ENCODE data around the gene RHBDL3.

RHBDL3 gene

DNA sequence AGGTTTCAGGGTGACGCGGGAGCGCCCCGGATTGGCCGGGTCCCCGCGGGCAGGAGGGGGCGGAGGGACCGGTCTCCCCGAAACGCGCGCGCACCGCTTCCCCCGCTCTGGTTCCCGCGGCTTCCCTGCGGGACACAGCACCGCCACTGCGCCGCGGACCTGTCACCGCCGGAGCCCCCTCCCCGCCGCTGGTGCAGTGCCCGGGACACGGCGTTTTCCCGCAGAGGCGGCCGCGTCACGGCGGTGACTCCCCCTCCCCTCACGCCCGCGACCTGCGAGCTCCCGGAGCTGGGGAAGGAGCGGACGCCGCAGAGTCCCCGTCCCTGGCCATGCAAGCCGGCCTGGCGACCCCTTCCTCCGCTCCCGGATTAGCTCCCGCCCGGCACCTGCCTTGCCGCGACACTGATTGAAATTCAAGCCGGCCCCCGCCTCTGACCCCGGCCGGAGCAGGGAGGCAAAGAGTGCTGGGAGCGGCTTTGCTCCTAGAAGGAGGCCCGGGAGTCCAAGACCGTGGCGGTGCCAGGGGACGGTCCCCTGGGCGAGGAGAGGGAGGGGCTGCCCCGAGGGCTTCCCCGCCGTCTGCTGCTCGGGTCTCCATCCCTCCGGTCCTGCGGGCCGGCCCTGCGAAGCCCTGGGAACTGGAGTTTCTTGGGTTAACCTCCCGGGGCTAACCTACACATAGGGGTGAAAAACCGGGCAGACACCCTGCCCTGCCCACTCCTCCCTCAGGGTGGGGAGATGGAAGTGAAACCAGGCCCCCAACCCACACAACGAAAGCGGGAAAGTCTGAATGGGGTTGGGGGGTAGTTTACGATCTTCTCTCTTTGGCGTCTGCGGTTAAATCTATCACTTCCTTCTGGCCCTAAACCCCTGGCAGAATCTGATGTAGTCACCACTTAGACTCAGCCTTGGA is 1.0 kb downstream of the RHBDL3 start:
- no peak for DNase-seq

- no peak for DNase-seq
Measured at GRCh38 chr17:32267690-32268205, 2.1 kb downstream of the RHBDL3 start.

GRCh38 chr17:32268734-32269288 is 3.2 kb downstream of the RHBDL3 start:
- DNase-seq, result no peak

DNA sequence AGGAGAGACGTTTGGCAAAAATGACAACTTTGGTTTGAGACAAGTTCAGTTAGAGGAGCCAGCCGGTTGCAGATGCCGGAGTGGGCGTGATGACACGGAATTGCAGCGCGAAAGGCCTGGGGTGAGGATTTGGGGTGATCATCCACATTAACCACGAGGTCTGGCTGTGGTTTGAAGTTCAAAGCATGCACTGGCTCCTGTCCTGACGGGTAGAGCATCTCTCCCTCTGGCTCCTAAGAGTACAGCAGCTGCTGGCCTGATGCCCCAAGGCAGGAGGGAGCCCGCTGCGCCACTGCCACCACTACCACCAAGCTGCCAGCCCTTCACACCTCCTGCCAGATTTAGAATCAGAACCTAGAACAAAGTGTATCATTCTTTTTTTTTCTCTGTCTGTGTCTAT is 3.7 kb downstream of the RHBDL3 start:
- DNase-seq, result no peak

GRCh38 chr17:32271844-32272243 is 6.2 kb downstream of the RHBDL3 start:
- no peak for DNase-seq

DNA sequence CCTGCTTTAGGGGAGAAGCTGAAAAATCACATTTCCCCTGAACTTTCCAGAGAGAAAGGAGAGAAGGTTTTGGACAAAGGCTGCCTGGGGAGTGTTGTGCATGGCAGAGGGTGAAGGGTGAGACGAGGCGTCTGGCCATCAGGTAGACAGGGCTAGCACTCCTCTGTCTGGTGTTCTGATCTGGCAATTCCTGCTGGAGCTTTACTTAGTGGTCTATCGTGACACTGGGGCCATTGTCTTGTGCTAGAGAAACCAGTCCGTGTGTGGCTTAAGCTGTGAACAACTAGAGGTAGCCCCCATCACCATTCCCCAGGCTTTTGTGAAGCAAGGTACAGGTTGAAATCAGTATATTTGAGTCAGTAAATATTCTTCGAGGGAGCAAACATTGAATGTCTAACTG is 8.5 kb downstream of the RHBDL3 start:
- DNase-seq, result no peak

DNA sequence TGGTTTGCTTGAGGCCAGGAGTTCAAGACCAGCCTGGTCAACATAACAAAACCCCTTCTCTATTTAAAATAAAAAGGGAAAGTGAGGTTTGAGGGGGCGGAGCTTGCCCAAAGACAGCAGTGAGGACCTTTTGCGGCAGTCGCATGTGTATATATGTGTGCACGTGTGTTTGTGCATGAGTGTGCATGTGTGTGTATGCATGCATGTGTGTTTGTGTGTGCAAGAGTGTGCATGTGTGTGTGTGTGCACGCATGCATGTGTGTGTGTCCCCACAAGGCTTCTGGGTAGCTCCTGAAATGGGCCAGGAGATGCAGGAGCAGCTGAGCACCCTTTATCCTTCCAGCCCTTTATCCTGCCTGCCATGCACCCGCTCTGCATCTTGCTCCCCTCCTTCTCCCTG is 9.0 kb downstream of the RHBDL3 start:
- no peak for DNase-seq

GRCh38 chr17:32275060-32276042 is 9.7 kb downstream of the RHBDL3 start:
- no peak for DNase-seq

DNA sequence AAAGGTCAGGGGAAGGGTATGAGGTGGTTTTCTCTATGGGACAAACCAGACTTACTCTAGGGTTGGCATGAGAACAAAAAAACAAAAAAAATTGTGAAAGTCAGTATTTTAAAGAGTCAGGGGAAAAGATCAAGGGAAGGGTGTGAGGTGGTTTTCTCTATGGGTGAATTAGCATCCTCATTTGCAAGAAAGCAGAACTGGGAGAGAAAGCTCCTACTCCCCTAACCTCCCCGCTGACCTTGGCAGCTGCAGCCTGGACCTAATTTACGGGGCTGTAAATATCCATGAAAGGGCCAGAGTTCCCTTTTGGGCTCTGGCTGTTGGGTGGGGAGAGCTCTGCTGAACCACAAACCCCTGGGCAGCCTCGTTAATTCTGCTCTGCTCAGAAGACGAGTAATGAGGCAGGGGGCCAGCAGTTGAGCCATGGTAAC is 10.6 kb downstream of the RHBDL3 start:
- no peak for DNase-seq

DNA sequence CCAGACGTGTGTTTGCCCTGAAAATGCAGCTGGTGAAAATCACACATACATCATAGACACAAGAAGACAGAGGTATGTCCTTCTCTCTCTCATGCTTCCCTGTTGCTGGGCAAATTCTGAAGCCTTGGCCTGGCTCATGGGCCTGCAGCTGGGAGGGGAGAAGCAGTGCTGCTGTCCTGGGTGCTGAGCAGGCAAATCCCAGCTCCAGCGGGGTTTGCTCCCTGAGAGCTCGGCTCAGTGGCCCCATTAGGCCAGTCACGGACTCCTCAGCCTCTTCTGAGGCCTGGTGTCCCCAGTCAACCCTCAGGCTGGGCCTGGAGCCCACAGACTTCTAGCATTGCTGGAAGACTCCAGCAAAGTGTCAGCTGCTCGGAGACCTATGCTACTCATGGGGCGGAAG is 11.7 kb downstream of the RHBDL3 start:
- no peak for DNase-seq

GRCh38 chr17:32278815-32279214 is 13.2 kb downstream of the RHBDL3 start:
- DNase-seq, result no peak

- no peak for DNase-seq
Measured at GRCh38 chr17:32279891-32280716, 14.5 kb downstream of the RHBDL3 start.

DNA sequence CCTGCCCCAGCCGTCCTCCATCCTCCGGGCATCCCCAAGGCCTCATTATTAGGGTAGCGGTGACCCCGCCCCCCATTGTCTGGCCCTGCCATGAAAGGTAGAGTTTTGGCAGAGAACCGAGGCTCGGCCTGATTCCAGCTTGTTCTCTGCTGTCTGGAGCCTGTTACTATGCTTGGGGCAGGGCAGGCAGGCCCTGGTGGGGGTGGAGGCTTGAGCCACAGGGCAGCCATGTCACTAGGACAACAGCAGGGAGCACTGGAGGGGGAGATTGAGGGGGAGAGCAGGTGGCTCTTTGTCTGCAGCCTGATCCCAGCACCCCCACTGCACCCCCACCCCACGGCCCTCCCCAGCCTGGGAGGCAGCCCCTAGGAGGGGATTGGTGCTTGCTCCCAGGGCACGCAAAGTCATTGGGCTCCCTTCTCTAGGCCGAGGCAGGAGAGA is 15.4 kb downstream of the RHBDL3 start:
- DNase-seq, result no peak

- no peak for DNase-seq
Measured at GRCh38 chr17:32283745-32284201, 18.1 kb downstream of the RHBDL3 start.

DNA sequence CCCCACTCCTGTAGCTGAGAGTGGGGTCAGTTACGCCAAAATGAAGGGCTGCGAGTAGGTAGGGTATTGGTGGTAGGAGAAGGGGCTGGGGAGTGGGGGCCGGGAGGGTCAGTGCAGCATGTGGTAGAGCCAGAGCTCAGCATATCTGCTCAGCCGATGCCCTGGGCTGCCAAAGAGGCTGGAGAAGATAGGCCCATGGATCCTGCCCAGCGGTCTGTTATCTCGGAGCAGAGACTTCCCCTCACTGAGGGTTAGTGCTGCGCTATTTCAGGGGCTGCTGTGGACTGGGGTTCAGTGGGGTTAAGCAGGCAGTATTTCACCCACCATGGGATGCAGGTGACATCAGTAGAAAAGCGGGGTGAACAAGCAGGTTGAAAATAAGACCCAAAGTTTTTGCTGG is 19.7 kb downstream of the RHBDL3 start:
- no peak for DNase-seq

- DNase-seq, result no peak
Measured at GRCh38 chr17:32285746-32286517, 20.3 kb downstream of the RHBDL3 start.

- no peak for DNase-seq
Measured at GRCh38 chr17:32286518-32286900, 20.9 kb downstream of the RHBDL3 start.

GRCh38 chr17:32287804-32288511 is 22.3 kb downstream of the RHBDL3 start:
- DNase-seq, result no peak

GRCh38 chr17:32288615-32289014 is 23.0 kb downstream of the RHBDL3 start:
- DNase-seq, result no peak

- no peak for DNase-seq
Measured at GRCh38 chr17:32289471-32290070, 23.9 kb downstream of the RHBDL3 start.

Data from activated naive CD4-positive, alpha-beta T cell (primary cell).